H9 (cell line): ENCODE results near the gene AIMP1. TPM values are rescaled to one million over a fixed set of nuclear protein-coding genes. Genes with fewer than 3 reads are reported as not detected.
A peak's percentile ranks its signal among the peaks of the same experiment; 100 is the strongest.

Experiments
- DNase-seq: peaks from one replicate; pipeline ENCODE4 v3.0.0-alpha.2; 2017
- H2AFZ ChIP-seq: one replicate; pipeline ENCODE4 v1.6.1; 2013; ENCODE audit warnings: mild to moderate bottlenecking, low read length, control low read depth, moderate library complexity
- H2AK5ac ChIP-seq: 2 replicates; pipeline ENCODE4 v1.6.1; 2013; ENCODE audit warnings: low read length, control low read depth, mixed read lengths; ENCODE audit not compliant: insufficient read length
- H2BK120ac ChIP-seq: one replicate; pipeline ENCODE4 v1.6.1; 2013; ENCODE audit warnings: low read depth, mild to moderate bottlenecking, low read length, control low read depth, inconsistent platforms; ENCODE audit not compliant: poor library complexity, severe bottlenecking
- H2BK12ac ChIP-seq: 2 replicates; pipeline ENCODE4 v1.6.1; 2013; ENCODE audit warnings: low read length, control low read depth, mixed read lengths, low read depth; ENCODE audit not compliant: insufficient read length
- H2BK15ac ChIP-seq: 2 replicates; pipeline ENCODE4 v1.6.1; 2013; ENCODE audit warnings: low read depth, low read length, control low read depth
- H2BK20ac ChIP-seq: one replicate; pipeline ENCODE4 v1.6.1; 2013; ENCODE audit warnings: low read depth, mild to moderate bottlenecking, low read length, control low read depth, inconsistent platforms; ENCODE audit not compliant: poor library complexity, severe bottlenecking
- H2BK5ac ChIP-seq: 2 replicates; pipeline ENCODE4 v1.6.1; 2013; ENCODE audit warnings: low read length, control low read depth, mixed read lengths; ENCODE audit not compliant: insufficient read length
- H3K14ac ChIP-seq: 2 replicates; pipeline ENCODE4 v1.6.1; 2013; ENCODE audit warnings: low read length, control low read depth; ENCODE audit not compliant: insufficient read depth
- H3K18ac ChIP-seq: 2 replicates; pipeline ENCODE4 v1.6.1; 2013; ENCODE audit warnings: low read depth, mild to moderate bottlenecking, mixed read lengths, low read length, control low read depth; ENCODE audit not compliant: insufficient read length
- H3K23ac ChIP-seq: 2 replicates; pipeline ENCODE4 v1.6.1; 2013; ENCODE audit warnings: low read length, control low read depth, mixed read lengths, low read depth; ENCODE audit not compliant: insufficient read length
- H3K23me2 ChIP-seq: 2 replicates; pipeline ENCODE4 v1.6.1; 2013; ENCODE audit warnings: low read depth, mild to moderate bottlenecking, mixed read lengths, low read length, control low read depth; ENCODE audit not compliant: insufficient read length, poor library complexity, severe bottlenecking
- H3K27ac ChIP-seq: 2 replicates; pipeline ENCODE4 v1.5.1; 2013; ENCODE audit warnings: low read length, control low read depth, mixed read lengths, low read depth; ENCODE audit not compliant: insufficient read length
- H3K27me3 ChIP-seq: 2 replicates; pipeline ENCODE4 v1.6.1; 2013; ENCODE audit warnings: low read length, control low read depth, inconsistent platforms; ENCODE audit not compliant: insufficient read depth
- H3K4ac ChIP-seq: 2 replicates; pipeline ENCODE4 v1.6.1; 2013; ENCODE audit warnings: low read depth, mild to moderate bottlenecking, control low read depth, inconsistent platforms, low read length, moderate library complexity
- H3K4me1 ChIP-seq: 2 replicates; pipeline ENCODE4 v1.6.1; 2013; ENCODE audit warnings: low read length, control low read depth, inconsistent platforms; ENCODE audit not compliant: insufficient read depth
- H3K4me2 ChIP-seq: 2 replicates; pipeline ENCODE4 v1.6.1; 2013; ENCODE audit warnings: low read length, control low read depth, mixed read lengths; ENCODE audit not compliant: insufficient read length, insufficient read depth
- H3K56ac ChIP-seq: 2 replicates; pipeline ENCODE4 v1.6.1; 2013; ENCODE audit warnings: low read depth, mild to moderate bottlenecking, mixed read lengths, low read length, control low read depth; ENCODE audit not compliant: insufficient read length
- H3K79me1 ChIP-seq: 2 replicates; pipeline ENCODE4 v1.6.1; 2013; ENCODE audit warnings: low read depth, mild to moderate bottlenecking, moderate library complexity, low read length, control low read depth, inconsistent platforms; ENCODE audit not compliant: insufficient read depth, poor library complexity, severe bottlenecking
- H3K79me2 ChIP-seq: 2 replicates; pipeline ENCODE4 v1.6.1; 2013; ENCODE audit warnings: low read length, control low read depth, inconsistent platforms; ENCODE audit not compliant: insufficient read depth
- H3K9ac ChIP-seq: 2 replicates; pipeline ENCODE4 v1.6.1; 2013; ENCODE audit warnings: low read length, control low read depth, mixed read lengths; ENCODE audit not compliant: insufficient read length; ENCODE audit errors: extremely low read depth
- H3K9me3 ChIP-seq: one replicate; pipeline ENCODE4 v1.6.1; 2013; ENCODE audit warnings: low read depth, low read length, inconsistent platforms; ENCODE audit not compliant: control insufficient read depth
- H3T11ph ChIP-seq: one replicate; pipeline ENCODE4 v1.6.1; 2013; ENCODE audit warnings: mild to moderate bottlenecking, low read length, control low read depth, inconsistent platforms
- H4K20me1 ChIP-seq: one replicate; pipeline ENCODE4 v1.6.1; 2013; ENCODE audit not compliant: control insufficient read depth, insufficient read length, insufficient read depth
- H4K5ac ChIP-seq: 2 replicates; pipeline ENCODE4 v1.6.1; 2013; ENCODE audit warnings: low read depth, mild to moderate bottlenecking, mixed read lengths, low read length, control low read depth; ENCODE audit not compliant: insufficient read length
- H4K8ac ChIP-seq: replicated peaks from 2 replicates; pipeline ENCODE4 v1.6.1; 2013; ENCODE audit warnings: low read length, control low read depth, mixed read lengths, low read depth; ENCODE audit not compliant: insufficient read length
- H4K91ac ChIP-seq: 2 replicates; pipeline ENCODE4 v1.6.1; 2013; ENCODE audit warnings: low read depth, mild to moderate bottlenecking, moderate library complexity, mixed read lengths, low read length, control low read depth; ENCODE audit not compliant: insufficient read length
- H3K27ac Mint-ChIP-seq, 3 experiments: 2 replicates in 2 of 3; 3 replicates in 1 of 3; pipeline ENCODE4 v1.8.0; 2020 to 2021; ENCODE audit warnings: mixed read lengths in 3 of 3, mild to moderate bottlenecking in 1 of 3, moderate library complexity in 1 of 3
- H3K27me3 Mint-ChIP-seq: 2 replicates; pipeline ENCODE4 v1.8.0; 2021; ENCODE audit warnings: low read depth, mild to moderate bottlenecking, moderate library complexity, mixed read lengths
- H3K36me3 Mint-ChIP-seq, 3 experiments: 2 replicates in 2 of 3; 3 replicates in 1 of 3; pipeline ENCODE4 v1.8.0; 2020 to 2021; ENCODE audit warnings: low read depth in 3 of 3, mixed read lengths in 3 of 3; ENCODE audit not compliant: insufficient read depth in 1 of 3
- H3K4me1 Mint-ChIP-seq, 2 experiments: 2 replicates each; pipeline ENCODE4 v1.8.0; 2020; ENCODE audit warnings: mixed read lengths in 2 of 2
- H3K4me3 Mint-ChIP-seq, 2 experiments: 2 replicates in 1 of 2; 3 replicates in 1 of 2; pipeline ENCODE4 v1.8.0; 2020 to 2021; ENCODE audit warnings: mild to moderate bottlenecking in 2 of 2, mixed read lengths in 2 of 2, moderate library complexity in 1 of 2
- H3K9me3 Mint-ChIP-seq, 2 experiments: 2 replicates in 1 of 2; 3 replicates in 1 of 2; pipeline ENCODE4 v1.8.0; 2020; ENCODE audit warnings: mild to moderate bottlenecking in 2 of 2, mixed read lengths in 2 of 2, moderate library complexity in 1 of 2
- CTCF ChIP-seq: fragments of 200-600 bp; sonication (generic); conservative IDR thresholded peaks from 3 replicates; pipeline ENCODE4 v1.8.0; 2021; ENCODE audit warnings: antibody characterized with exemption, mild to moderate bottlenecking
- WGBS: extraction: QIAGEN DNeasy Blood & Tissue Kit; methylation state at CpG from one replicate; pipeline ENCODE4 v1.1.7; 2013; ENCODE audit warnings: missing lambda C conversion rate, low lambda C conversion rate, mixed read lengths; ENCODE audit not compliant: insufficient read length; ENCODE audit errors: extremely low coverage; 5-methylcytosine and 5-hydroxymethylcytosine counted together
- total RNA-seq: library from RNA; stranded (reverse); gene quantifications from 2 replicates; pipeline ENCODE4 v1.2.1, GENCODE V29; 2021

AIMP1 gene
- total RNA-seq, 1 experiment from 2014 or later, result 36.8 TPM

DNA sequence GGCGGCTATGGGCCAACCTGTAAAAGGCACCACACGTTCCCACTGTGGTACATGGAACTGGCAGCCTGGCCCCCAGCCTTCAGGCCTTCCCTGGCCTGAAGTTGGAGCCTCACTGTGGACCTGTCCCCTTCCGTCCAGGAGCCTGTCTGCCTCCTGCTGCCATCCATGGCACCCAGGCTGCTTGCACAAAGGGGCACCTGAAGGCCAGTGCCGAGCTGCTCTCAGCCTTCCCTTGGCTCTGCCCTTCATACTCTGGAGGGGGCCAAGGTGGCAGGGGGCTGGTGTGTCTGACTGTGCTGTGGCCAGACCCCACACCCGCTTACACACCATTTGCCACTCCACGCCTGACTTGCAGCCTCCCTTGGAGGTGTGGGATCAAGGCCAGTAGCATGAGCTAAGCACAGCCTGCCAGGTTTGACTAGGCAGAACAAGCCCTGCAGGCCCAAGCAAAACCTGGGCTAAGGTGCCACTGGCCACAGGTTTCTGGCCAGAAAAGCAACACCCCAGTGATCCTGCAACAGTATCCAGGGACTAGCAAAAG lies 69.6 kb downstream of the AIMP1 start:
- no peak overlapping the region for H3K18ac ChIP-seq
- Mint-ChIP-seq H3K36me3 (no peaks in the 10 kb centered on the region; a peak in 1 of 7 replicates), H3K27ac (peak overlapping the region in 1 of 3 experiments; percentile 52; a peak in 2 of 7 replicates), H3K4me1 (no peaks in the 10 kb centered on the region), H3K9me3 (no peaks in the 10 kb centered on the region), H3K27me3 (no peaks in the 10 kb centered on the region), H3K4me3 (no peak overlapping the region)
- no peaks in the 10 kb centered on the region for H4K20me1 ChIP-seq
- H3K4ac ChIP-seq, result no peak overlapping the region
- no peaks in the 10 kb centered on the region for H3K9me3 ChIP-seq
- no peak overlapping the region for H2AFZ ChIP-seq
- no peak overlapping the region for H2BK20ac ChIP-seq
- no peak overlapping the region for H2AK5ac ChIP-seq
- H4K5ac ChIP-seq, result no peak overlapping the region
- no peak overlapping the region for H3K23ac ChIP-seq
- H3K4me2 ChIP-seq, result no peak overlapping the region
- no CpG with 5 or more reads among the region's 6 CpGs for WGBS
- no peak overlapping the region for H2BK12ac ChIP-seq
- H2BK15ac ChIP-seq, result no peak overlapping the region
- H3K9ac ChIP-seq, result no peak overlapping the region
- no peaks in the 10 kb centered on the region for H3K23me2 ChIP-seq
- H3K14ac ChIP-seq, result no peak overlapping the region; the same call in 1 of the 2 replicates
- H3K79me1 ChIP-seq, result no peaks in the 10 kb centered on the region
- H2BK120ac ChIP-seq, result no peak overlapping the region
- no peak overlapping the region for H4K8ac ChIP-seq
- DNase-seq, result no peak
- no peak overlapping the region for H3K27ac ChIP-seq
- no peak for TF ChIP-seq CTCF
- no peak overlapping the region for H2BK5ac ChIP-seq
- H3K79me2 ChIP-seq, result no peaks in the 10 kb centered on the region
- no peaks in the 10 kb centered on the region for H3K4me1 ChIP-seq
- no peak overlapping the region for H3T11ph ChIP-seq
- no peaks in the 10 kb centered on the region for H3K27me3 ChIP-seq
- no peak overlapping the region for H4K91ac ChIP-seq
- no peak overlapping the region for H3K56ac ChIP-seq
